ENCODE results near the gene MAST1.

- TF ChIP-seq CTCF (conservative IDR thresholded peaks at IDR 0.05; ENCODE audit: low read depth in 2 of 2) (no peak), ETS1 (IDR thresholded peaks at IDR 0.05) (no peak), JUNB (IDR thresholded peaks at IDR 0.05; ENCODE audit: unreplicated experiment) (no peak)
These were observed 45.4 kb upstream of the MAST1 start for GRCh38 chr19:12792853-12793289.

All from GM23338 (cell line).